Hematopoietic multipotent progenitor cell treated with erythropoietin and hydrocortisone succinate and interleukin-3 and kit ligand, for 4 days (in vitro differentiated cells): Measurements from ENCODE around the gene WNT3.
"Not testable (repeated sequence)": the region's sequence is repeated elsewhere in the genome, so short reads cannot be mapped to it uniquely, and the experiment has no call there.

Experiments used
- DNase-seq: peaks from one replicate; pipeline ENCODE4 v3.0.0-alpha.2; 2015

Gene WNT3

GRCh38 chr17:46812624-46813318, 5.7 kb downstream of the WNT3 start:
- DNase-seq, result no peak

DNA sequence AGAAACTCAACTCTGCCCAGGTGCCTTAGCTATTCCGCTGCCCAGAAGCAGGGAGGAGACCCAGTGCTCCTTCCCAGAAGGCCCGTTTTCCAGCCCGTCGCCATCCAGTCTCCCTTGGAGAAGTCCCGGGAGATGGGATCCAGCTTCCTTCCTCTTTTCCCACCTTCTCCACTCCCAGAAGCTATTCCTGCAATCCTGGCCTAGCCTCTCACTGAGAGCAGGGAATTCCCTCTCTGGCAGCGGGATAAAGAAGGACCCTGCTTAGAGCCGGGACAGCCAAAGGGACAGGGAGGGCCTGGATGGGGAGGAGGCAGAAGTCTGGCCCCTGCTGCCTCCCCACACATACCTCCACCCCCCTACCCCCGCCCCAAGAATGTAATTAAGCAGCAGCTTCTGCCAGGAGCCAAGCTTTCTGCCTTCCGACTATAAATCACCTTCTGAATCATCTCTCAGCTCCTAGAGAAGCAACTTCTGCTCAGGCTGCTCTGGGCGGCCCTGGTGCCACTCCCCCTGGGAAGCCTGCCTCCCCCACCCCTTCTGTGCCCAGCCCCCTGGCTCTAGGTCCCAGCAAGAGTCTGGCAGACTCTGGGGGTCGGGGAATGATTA, 6.4 kb downstream of the WNT3 start:
- DNase-seq, result no peak

DNA sequence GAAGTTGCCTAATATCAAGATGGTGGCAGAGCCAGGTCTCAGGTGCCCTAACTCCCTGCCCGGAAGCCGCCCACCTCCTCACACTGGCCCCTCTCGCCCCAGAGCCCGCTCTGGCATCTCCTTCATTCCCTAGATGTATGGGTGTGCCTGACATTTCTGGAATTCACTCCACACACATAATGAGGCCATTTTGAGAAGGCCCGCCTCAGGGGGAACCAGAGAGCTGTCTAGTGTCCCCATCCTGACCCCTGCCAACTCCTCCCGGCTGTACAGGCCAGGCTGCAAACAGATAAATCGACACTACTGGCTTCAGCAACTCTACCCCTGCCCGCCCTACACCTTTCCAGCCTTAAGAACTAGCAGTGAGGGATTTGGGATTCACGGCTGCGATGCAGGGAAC, 7.7 kb downstream of the WNT3 start:
- DNase-seq, result no peak

GRCh38 chr17:46809110-46809571, 9.4 kb downstream of the WNT3 start:
- DNase-seq, result no peak

DNA sequence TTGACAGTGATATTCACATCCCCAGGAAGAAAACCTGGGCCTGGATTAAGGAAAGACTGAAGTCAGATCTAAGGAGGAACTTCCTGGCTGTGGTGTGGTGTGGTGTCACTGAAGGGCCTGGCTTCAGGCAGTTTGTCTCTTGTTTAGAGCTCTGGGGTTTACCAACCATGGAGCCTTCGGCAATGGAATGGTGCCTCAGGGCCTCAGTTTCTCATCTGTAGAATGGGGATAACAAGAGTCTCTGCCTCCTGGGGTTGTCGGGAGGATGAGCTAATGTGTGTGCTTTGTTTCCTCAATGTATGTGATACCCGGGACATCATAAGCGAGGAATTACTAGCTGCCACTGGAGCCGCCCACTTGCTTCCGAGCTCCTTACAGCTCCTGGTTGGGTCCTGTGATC, 12.7 kb downstream of the WNT3 start:
- DNase-seq, result no peak

GRCh38 chr17:46803544-46803943, 14.9 kb downstream of the WNT3 start:
- DNase-seq, result no peak

GRCh38 chr17:46802800-46803199, 15.7 kb downstream of the WNT3 start:
- DNase-seq, result no peak

- no peak for DNase-seq
Measured at GRCh38 chr17:46800573-46800972, 17.9 kb downstream of the WNT3 start.

DNA sequence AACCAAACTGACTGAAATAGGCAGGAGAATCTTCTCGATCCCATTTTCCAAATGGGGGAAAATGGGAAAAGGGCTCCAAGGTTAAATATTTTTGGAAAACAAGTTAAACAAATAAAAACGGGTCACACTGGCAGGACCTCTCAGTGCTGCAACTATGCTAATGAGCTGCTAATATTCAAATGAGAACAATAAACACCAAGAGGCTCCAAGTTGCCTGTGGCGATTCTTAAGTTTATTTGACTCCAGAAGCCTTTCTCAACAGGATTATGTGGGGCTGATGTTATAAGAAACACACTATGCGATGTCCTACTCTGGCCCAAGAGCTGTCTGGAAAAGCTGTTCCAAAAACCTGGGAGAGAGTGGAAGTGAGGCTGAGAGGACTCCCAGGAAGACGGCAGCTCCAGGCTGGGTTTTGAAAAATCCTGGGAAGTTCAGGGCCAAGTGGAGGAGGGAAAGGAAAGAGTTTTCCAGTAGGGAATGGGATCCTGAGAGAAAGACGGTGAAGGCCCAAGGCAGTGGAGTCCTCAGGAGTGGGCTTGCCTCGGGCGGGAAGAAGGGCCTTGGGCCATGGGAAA, 21.4 kb downstream of the WNT3 start:
- DNase-seq, result no peak

GRCh38 chr17:46796524-46796923, 22.0 kb downstream of the WNT3 start:
- no peak for DNase-seq

- no peak for DNase-seq
Measured at GRCh38 chr17:46796084-46796483, 22.4 kb downstream of the WNT3 start.

DNA sequence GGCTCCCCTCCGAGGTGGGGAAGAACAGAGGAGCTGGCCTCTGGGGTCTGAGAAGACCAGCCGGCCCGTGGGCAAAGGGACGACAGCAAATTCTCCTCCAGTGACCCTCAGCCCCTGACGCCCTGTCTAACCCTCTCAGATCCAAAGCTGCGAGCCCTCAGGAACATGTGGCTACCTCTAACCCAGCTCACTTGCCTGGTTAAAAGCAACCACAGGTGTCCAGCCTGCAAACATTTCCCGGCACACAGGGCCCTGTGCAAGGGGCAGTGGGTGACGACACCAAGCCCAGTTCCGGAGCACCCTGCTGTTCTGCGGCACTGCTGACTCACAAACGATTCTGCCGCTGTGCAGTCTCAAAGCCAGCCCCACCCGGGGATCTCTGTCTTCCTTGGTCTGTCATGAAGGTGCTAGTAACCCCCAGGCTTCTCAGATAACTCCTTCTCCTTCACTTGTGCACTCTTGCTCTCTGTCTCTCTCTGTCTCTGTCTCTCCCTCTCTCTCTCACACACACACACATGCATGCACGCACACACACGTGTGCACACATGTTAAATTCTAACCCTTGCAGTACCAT, 23.0 kb downstream of the WNT3 start:
- no peak for DNase-seq

DNA sequence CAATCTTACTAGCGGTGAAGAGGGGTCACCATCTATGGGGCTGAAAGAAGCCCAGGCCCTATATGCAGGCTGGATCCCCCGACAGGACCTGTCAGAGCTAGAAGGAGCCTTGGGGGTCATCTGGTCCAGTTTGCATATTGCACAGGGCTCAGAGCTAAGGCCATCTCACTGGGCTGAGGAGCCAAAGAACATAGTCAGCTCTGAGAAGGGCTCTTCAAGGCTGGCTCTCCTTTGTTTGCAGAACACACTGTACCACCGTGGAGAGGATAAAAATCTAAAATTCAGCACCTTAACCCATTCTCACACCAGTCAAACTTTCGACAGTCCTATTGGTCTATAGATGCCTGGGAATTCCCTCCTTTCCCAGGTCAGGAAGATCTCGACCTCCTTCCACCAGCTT, 24.2 kb downstream of the WNT3 start:
- no peak for DNase-seq

DNA sequence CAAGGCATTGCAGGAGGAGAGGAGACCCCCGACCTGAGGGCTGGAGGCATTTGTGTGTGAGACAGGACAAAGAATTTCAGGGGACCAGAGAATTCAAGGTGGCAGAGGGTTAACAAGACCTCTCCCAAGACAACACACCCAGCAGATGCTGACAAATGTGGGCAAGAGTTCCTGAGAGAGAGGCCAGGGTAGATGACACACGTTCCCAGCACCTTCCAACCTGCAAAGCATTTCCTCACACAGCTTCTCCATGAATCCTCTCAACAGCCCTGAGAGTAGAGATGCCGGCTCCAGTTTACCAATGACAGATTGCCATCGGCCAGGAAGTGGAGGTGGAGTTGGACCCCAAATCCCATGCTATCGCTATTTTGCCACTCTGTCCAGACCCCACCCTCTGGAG, 25.0 kb downstream of the WNT3 start:
- no peak for DNase-seq

- not testable (repeated sequence) for DNase-seq
Measured at GRCh38 chr17:46793023-46793422, 25.5 kb downstream of the WNT3 start.

GRCh38 chr17:46792071-46792470, 26.4 kb downstream of the WNT3 start:
- DNase-seq, result no peak

- DNase-seq, result no peak
Measured at GRCh38 chr17:46791531-46791930, 27.0 kb downstream of the WNT3 start.

- DNase-seq, result no peak
Measured at GRCh38 chr17:46790216-46790615, 28.3 kb downstream of the WNT3 start.

- no peak for DNase-seq
Measured at GRCh38 chr17:46789610-46790009, 28.9 kb downstream of the WNT3 start.

DNA sequence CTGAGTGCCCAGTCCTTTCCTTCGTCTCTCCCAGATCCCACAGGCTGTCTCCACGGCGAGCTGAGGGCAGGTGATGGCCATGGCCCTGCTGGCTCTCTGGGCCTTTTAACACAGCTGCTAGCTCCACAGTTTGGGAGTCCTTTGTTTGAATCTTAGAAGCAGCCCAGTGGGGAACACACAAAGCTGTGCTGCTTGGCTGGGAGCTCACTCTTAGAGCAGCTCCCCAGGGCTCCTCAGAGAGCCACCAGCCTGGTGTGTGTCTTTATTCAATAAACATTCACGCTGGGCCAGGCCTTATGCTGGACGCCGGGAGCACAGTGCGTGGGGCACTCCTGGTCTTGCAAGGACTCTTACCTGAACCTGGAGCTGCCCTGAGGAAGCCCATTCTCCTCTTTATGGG, 29.7 kb downstream of the WNT3 start:
- no peak for DNase-seq

DNA sequence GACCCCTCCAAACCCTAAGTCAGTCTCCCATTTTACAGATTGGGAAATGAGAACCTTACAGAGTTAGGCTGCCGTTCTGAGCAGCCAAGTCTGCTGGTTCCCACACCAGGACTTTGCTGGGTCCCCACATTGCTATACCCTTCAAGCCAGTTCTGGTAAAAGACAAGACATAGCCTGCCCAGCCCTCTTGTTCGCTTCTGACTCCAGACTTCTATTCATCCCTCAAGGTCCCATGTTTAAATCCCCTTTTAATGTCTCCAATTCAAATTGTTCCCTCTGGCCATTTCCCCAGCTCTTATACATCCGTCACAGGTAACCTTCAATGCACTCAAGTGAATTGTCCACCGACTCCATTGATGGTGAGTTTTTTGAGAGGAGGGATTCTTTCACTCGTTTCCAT, 30.2 kb downstream of the WNT3 start:
- DNase-seq, result no peak

DNA sequence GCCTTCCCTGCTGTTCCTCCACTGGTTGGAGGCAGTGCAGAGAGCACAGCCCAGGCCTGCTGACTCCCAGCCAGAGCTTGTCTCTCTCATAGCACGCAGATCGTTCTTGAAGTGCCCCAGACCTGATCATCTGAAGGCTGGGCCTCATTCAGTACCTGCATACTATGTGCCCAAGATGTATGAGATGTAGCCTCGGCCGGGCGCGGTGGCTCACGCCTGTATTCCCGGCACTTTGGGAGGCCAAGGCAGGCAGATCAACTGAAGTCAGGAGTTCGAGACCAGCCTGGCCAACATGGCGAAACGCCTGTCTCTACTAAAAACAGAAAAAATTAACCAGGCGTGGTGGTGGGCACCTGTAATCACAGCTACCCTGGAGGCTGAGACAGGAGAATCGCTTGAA, 31.0 kb downstream of the WNT3 start:
- no peak for DNase-seq

GRCh38 chr17:46785696-46786095, 32.8 kb downstream of the WNT3 start:
- DNase-seq, result no peak

DNA sequence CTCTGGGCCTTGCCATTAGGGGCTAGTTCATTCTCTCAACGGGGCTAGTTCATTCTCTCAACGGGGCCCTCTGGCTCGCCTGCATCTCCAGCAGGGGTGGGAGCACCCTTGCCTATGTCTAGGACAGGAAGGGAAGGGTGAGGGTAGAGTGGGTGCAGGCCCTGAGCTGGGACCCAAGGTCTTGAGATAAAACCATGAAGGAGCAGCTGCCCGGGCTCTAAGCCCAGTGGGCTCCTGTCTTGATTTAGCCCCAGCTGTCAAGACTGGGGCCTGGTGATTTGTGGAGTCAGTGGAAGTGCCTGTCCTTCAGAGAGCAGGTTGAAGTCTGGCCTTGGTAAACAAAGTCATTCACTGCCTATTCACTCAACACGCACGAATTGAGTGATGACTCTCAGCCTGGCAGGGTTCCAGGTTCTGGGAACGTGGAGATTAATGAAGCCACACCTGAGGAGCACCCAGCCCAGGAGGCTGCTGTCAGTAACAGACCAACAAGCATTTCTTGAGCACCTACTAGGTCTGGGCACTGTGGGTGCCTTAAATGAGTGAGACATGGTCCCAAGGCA, 35.4 kb downstream of the WNT3 start:
- no peak for DNase-seq
